ENCODE measurements around the gene CHCT1.

The CHCT1 gene

GRCh38 chr17:60443713-60444112, 21.4 kb downstream of the CHCT1 start:
- no peak for DNase-seq

- DNase-seq, result no peak
Measured at GRCh38 chr17:60445144-60445543, 22.9 kb downstream of the CHCT1 start.

- no peak for DNase-seq
Measured at GRCh38 chr17:60447375-60447774, 25.1 kb downstream of the CHCT1 start.

- no peak for DNase-seq
Measured at GRCh38 chr17:60451071-60451470, 28.8 kb downstream of the CHCT1 start.

- no peak for DNase-seq
Measured at GRCh38 chr17:60451965-60452364, 29.7 kb downstream of the CHCT1 start.

GRCh38 chr17:60455378-60455777, 33.1 kb downstream of the CHCT1 start:
- no peak for DNase-seq

GRCh38 chr17:60457148-60457547, 34.9 kb downstream of the CHCT1 start:
- DNase-seq, result no peak

GRCh38 chr17:60461584-60461983, 39.3 kb downstream of the CHCT1 start:
- no peak for DNase-seq

GRCh38 chr17:60463157-60463835, 41.0 kb downstream of the CHCT1 start:
- DNase-seq, result peak; percentile 27

- peak; percentile 37 for DNase-seq
Measured at GRCh38 chr17:60464343-60464742, 42.1 kb downstream of the CHCT1 start.

- DNase-seq, result peak; percentile 57
Measured at GRCh38 chr17:60468371-60468770, 46.1 kb downstream of the CHCT1 start.

GRCh38 chr17:60471451-60471850, 49.2 kb downstream of the CHCT1 start:
- DNase-seq, result no peak

GRCh38 chr17:60472449-60472848, 50.2 kb downstream of the CHCT1 start:
- DNase-seq, result no peak

GRCh38 chr17:60473788-60474187, 51.5 kb downstream of the CHCT1 start:
- no peak for DNase-seq

Measured in fibroblast of skin of back (primary cell).